Kasumi-1 (cell line): ENCODE measurements around the gene PTMA.
A peak's percentile ranks its signal among the peaks of the same experiment; 100 is the strongest.

Source experiments
- DNase-seq, 2 experiments: peaks; one replicate each; lab custom pipeline; 2025; lab: John Stamatoyannopoulos, UW

Gene PTMA

GRCh38 chr2:231676243-231676642 lies 32.1 kb upstream of the PTMA start:
- no peak for DNase-seq

- DNase-seq = peak; percentile 68 to 77
Observed at GRCh38 chr2:231677632-231678104, 30.7 kb upstream of the PTMA start.

- no peak for DNase-seq
Observed at GRCh38 chr2:231679908-231680284, 28.4 kb upstream of the PTMA start.

- no peak for DNase-seq
Observed at GRCh38 chr2:231680285-231680991, 27.9 kb upstream of the PTMA start.

- DNase-seq = peak in 1 of 2 experiments; percentile 12
Observed at GRCh38 chr2:231680992-231681852, 27.1 kb upstream of the PTMA start.

GRCh38 chr2:231682603-231683291 lies 25.6 kb upstream of the PTMA start:
- DNase-seq = no peak

- no peak for DNase-seq
Observed at GRCh38 chr2:231683292-231684235, 24.8 kb upstream of the PTMA start.

- no peak for DNase-seq
Observed at GRCh38 chr2:231684314-231685223, 23.8 kb upstream of the PTMA start.

GRCh38 chr2:231685349-231686191 lies 22.8 kb upstream of the PTMA start:
- peak; percentile 11 to 16 for DNase-seq

- DNase-seq = no peak
Observed at GRCh38 chr2:231686192-231687100, 21.9 kb upstream of the PTMA start.

- DNase-seq = peak; percentile 72 to 73
Observed at GRCh38 chr2:231687133-231687852, 21.0 kb upstream of the PTMA start.

- no peak for DNase-seq
Observed at GRCh38 chr2:231687961-231688360, 20.4 kb upstream of the PTMA start.

GRCh38 chr2:231688719-231689118 lies 19.6 kb upstream of the PTMA start:
- DNase-seq = no peak

GRCh38 chr2:231689124-231689893 lies 19.0 kb upstream of the PTMA start:
- no peak for DNase-seq

- DNase-seq = no peak
Observed at GRCh38 chr2:231691251-231691772, 17.0 kb upstream of the PTMA start.

- DNase-seq = no peak
Observed at GRCh38 chr2:231692847-231693246, 15.5 kb upstream of the PTMA start.

GRCh38 chr2:231693956-231694355 lies 14.4 kb upstream of the PTMA start:
- no peak for DNase-seq
